K562 (cell line): ENCODE results near the gene PXK. TPM values are rescaled to one million over a fixed set of nuclear protein-coding genes. Genes with fewer than 3 reads are reported as not detected.

Experiments used
- CBFA2T3 ChIP-seq: fragments of 450-650 bp; IDR thresholded peaks from 2 replicates; pipeline ENCODE4 v1.6.1; 2017
- CBX1 ChIP-seq: sonication (generic); IDR thresholded peaks from 2 replicates; pipeline ENCODE4 v1.6.1; 2016; ENCODE audit warnings: antibody characterized with exemption, low read depth, mild to moderate bottlenecking
- CREB1 ChIP-seq, 2 experiments: sonication (generic) in 1 of 2; formaldehyde crosslinking in 1 of 2; IDR thresholded peaks; 2 replicates each; pipeline versions ENCODE4 v1.6.1 to v1.8.0; 2012 to 2022; ENCODE audit warnings: inconsistent platforms in 1 of 2, mild to moderate bottlenecking in 1 of 2, missing genetic modification reagents in 1 of 2, moderate library complexity in 1 of 2
- GABPA ChIP-seq: fragments of 200-800 bp; sonication (Bioruptor generic); conservative IDR thresholded peaks from 2 replicates; pipeline ENCODE4 v1.6.1; 2016; ENCODE audit warnings: low read depth, missing genetic modification characterization, missing compliant biosample characterization
- HCFC1 ChIP-seq: IDR thresholded peaks from 2 replicates; pipeline ENCODE4 v1.6.1; 2012; ENCODE audit warnings: low read depth, low read length, improper control_type of control experiment
- JUNB ChIP-seq: fragments of 450-650 bp; formaldehyde crosslinking; conservative IDR thresholded peaks from 2 replicates; pipeline ENCODE4 v1.4.0; 2020; ENCODE audit warnings: mild to moderate bottlenecking
- LCOR ChIP-seq: sonication (generic); formaldehyde crosslinking; IDR thresholded peaks from 2 replicates; pipeline ENCODE4 v1.8.0; 2022; ENCODE audit warnings: mild to moderate bottlenecking, missing genetic modification reagents
- MCM7 ChIP-seq, 2 experiments: fragments of 450-650 bp; IDR thresholded peaks; 2 replicates each; pipeline ENCODE4 v1.6.1; 2016 to 2018
- NRF1 ChIP-seq, 2 experiments: fragments of 450-650 bp; IDR thresholded peaks in 1 of 2; conservative IDR thresholded peaks in 1 of 2; 2 replicates each; pipeline ENCODE4 v1.6.1; 2014; ENCODE audit warnings: mild to moderate bottlenecking in 2 of 2
- POLR3G ChIP-seq: IDR thresholded peaks from 2 replicates; pipeline ENCODE4 v1.6.1; 2011; ENCODE audit not compliant: insufficient read length, insufficient replicate concordance; ENCODE audit errors: extremely low read depth
- RBBP5 ChIP-seq: fragments of 200-600 bp; sonication (generic); IDR thresholded peaks from 2 replicates; pipeline ENCODE4 v1.6.1; 2012; ENCODE audit warnings: borderline replicate concordance, mild to moderate bottlenecking, low read length, control low read depth, inconsistent platforms; ENCODE audit not compliant: insufficient read depth, poor library complexity, severe bottlenecking
- RBM14 ChIP-seq: fragments of 200-400 bp; formaldehyde crosslinking; IDR thresholded peaks from 2 replicates; pipeline ENCODE4 v1.6.1; 2018; ENCODE audit warnings: low read depth, mild to moderate bottlenecking, low read length, moderate library complexity, borderline replicate concordance; ENCODE audit not compliant: insufficient read depth
- SIN3B ChIP-seq: fragments of 450-650 bp; IDR thresholded peaks from 2 replicates; pipeline ENCODE4 v1.6.1; 2017; ENCODE audit warnings: low read depth, mild to moderate bottlenecking, moderate library complexity
- TBL1XR1 ChIP-seq, 2 experiments: IDR thresholded peaks; 2 replicates each; pipeline ENCODE4 v1.6.1; 2012; ENCODE audit warnings: improper control_type of control experiment in 2 of 2, low read length in 2 of 2, mild to moderate bottlenecking in 1 of 2
- UBTF ChIP-seq, 2 experiments: IDR thresholded peaks; 2 replicates each; pipeline ENCODE4 v1.6.1; 2012; ENCODE audit warnings: improper control_type of control experiment in 2 of 2, low read depth in 2 of 2, low read length in 2 of 2, borderline replicate concordance in 1 of 2
- ZBTB11 ChIP-seq, 3 experiments: fragments of 200-800 bp in 1 of 3; fragments of 250-450 bp in 1 of 3; fragments of 450-650 bp in 1 of 3; sonication (Bioruptor Pico) in 1 of 3; sonication (Bioruptor generic) in 1 of 3; formaldehyde crosslinking in 1 of 3; IDR thresholded peaks; 2 replicates each; pipeline versions ENCODE4 v1.6.1 to v1.8.0; 2016 to 2022; ENCODE audit warnings: mild to moderate bottlenecking in 2 of 3, missing genetic modification characterization in 2 of 3, missing compliant biosample characterization in 1 of 3, moderate library complexity in 1 of 3
- ZNF316 ChIP-seq: fragments of 450-650 bp; IDR thresholded peaks from 2 replicates; pipeline ENCODE4 v1.6.1; 2016
- ZNF431 ChIP-seq: sonication (generic); formaldehyde crosslinking; IDR thresholded peaks from 2 replicates; pipeline ENCODE4 v1.8.0; 2022; ENCODE audit warnings: mild to moderate bottlenecking, missing genetic modification reagents
- polyA plus RNA-seq, 8 experiments: library from polyadenylated mRNA; depleted of rRNA in 4 of 8; stranded (reverse) in 5 of 8; unstranded in 3 of 8; fragments of >200 nt; fragmentation: Nextera tagmentation in 2 of 8; fragmentation: Illumina TruSeq in 1 of 8; extraction: Ambion mirVana in 2 of 8; extraction: Trizol in 1 of 8; gene quantifications; 2 replicates each; pipeline versions ENCODE4 v1.2.1 to v1.2.3, GENCODE V29; 2011 to 2014; ENCODE audit warnings: inconsistent platforms in 1 of 8, missing spikeins in 1 of 8
- total RNA-seq, 7 experiments: library from RNA; depleted of rRNA in 6 of 7; stranded (reverse); fragments of >200 nt in 6 of 7; fragmentation: Illumina TruSeq in 2 of 7; extraction: Trizol in 2 of 7; gene quantifications; 2 replicates each; pipeline versions ENCODE4 v1.2.1 to v1.2.3, GENCODE V29; 2011 to 2021; ENCODE audit warnings: low replicate concordance in 1 of 7
- TF ChIP-seq, protein P1 (sequence below): sonication (generic); formaldehyde crosslinking; IDR thresholded peaks from 2 replicates; pipeline ENCODE4 v1.8.1; 2023; ENCODE audit warnings: mild to moderate bottlenecking, missing genetic modification reagents

The PXK gene
- total and polyA plus RNA-seq, 9 of the 15 experiments (the other 6 are each of a cell fraction or from before 2014, with no cell fraction given), result 3.3 to 19.9 (median 11.3) TPM

- TF ChIP-seq UBTF (IDR thresholded peaks at IDR 0.05; ENCODE audit: borderline replicate concordance in 1 of 2, low read depth in 2 of 2, low read length in 2 of 2) (0 out of 4 replicates have a peak, but pooled peaks of 1 of the 2 experiments have one; percentile 24), SIN3B (peak; percentile 74; the same call in 1 of the 2 replicates), JUNB (CRISPR knock-in tag) (peak; percentile 95), CBFA2T3 (no peak), CBX1 (no peak), CREB1 (IDR thresholded peaks at IDR 0.05) (peak; percentile 95), CREB1 (CRISPR knock-in tag; IDR thresholded peaks at IDR 0.05) (peak; percentile 97), RBM14 (0 out of 2 replicates have a peak, but pooled peaks have one; percentile 62), HCFC1 (peak; percentile 66), MCM7 (IDR thresholded peaks at IDR 0.05) (no peak), RBBP5 (peak; percentile 83), NRF1 (conservative IDR thresholded peaks at IDR 0.05 in 1 of 2, IDR thresholded peaks at IDR 0.05 in 1 of 2) (peak; percentile 98), ZBTB11 (CRISPR knock-in tag; IDR thresholded peaks at IDR 0.05) (peak in 1 of 3 experiments; percentile 76; a peak in 2 of 6 replicates), LCOR (CRISPR knock-in tag) (0 out of 2 replicates have a peak, but pooled peaks have one; percentile 25), POLR3G (no peak), TBL1XR1 (IDR thresholded peaks at IDR 0.05; ENCODE audit: low read length in 2 of 2) (peak in 1 of 2 experiments; percentile 39; a peak in 2 of 4 replicates), ZNF316 (no peak), GABPA (peak; percentile 95), ZNF431 (0 out of 2 replicates have a peak, but pooled peaks have one; percentile 34)
- TF ChIP-seq, protein P1, sequence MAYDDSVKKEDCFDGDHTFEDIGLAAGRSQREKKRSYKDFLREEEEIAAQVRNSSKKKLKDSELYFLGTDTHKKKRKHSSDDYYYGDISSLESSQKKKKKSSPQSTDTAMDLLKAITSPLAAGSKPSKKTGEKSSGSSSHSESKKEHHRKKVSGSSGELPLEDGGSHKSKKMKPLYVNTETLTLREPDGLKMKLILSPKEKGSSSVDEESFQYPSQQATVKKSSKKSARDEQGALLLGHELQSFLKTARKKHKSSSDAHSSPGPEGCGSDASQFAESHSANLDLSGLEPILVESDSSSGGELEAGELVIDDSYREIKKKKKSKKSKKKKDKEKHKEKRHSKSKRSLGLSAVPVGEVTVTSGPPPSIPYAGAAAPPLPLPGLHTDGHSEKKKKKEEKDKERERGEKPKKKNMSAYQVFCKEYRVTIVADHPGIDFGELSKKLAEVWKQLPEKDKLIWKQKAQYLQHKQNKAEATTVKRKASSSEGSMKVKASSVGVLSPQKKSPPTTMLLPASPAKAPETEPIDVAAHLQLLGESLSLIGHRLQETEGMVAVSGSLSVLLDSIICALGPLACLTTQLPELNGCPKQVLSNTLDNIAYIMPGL (CRISPR knock-in tag), result peak; percentile 79; the same call in 1 of the 2 replicates
Measured at GRCh38 chr3:58305882-58306711, 26.6 kb upstream of the PXK start, which contains the start of the genes HTD2 and RPP14 (continued).
